DMS53 (cell line): ENCODE results near the gene NPRL2.

Experiments
- DNase-seq: peaks from one replicate; lab custom pipeline; 2025; lab: John Stamatoyannopoulos, UW

NPRL2 gene

DNA sequence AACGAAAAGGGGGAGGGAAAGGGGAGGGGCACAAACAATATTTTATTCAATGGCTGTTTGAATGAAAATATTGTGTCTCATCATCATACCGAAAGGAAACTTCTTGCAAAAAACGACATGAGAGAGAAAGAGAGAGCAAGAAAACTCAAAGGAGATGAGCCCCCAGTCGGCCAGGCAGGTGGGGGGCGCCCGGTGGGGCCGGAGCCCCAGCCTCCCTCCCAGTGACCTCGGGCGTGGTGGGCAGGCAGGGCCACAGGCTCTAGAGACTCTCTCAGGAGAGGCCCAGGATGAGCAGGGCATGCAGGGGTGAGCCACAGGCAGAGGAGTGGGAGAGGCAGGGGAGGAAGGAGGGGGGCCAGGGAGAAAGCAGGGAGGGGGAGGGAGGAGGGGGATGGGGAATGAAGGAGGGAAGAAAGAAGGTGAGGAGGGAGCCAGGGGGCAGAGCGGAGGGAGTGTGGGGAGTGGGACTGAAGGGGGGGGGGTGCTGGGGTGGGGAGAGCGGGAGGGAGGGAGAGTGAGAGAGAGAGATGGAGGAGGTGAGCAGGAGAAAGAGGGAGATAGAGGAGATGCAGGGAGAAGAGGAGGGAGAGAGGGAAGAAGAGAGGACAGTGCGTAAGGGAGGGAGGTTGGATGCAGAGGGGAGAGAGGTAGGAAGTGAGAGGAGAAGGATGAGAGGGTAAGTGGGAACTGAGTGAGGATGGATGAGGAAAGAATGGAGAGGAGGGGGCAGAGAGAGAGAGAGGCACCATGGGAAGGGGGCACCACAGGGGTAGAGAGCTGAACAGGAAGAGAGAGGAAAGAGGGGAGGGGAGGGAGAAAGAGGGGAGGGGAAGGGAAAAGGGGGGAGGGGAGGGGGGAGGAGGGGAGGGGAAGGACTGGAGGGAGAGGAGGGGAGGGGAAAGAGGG is 22.8 kb upstream of the NPRL2 start:
- no peak for DNase-seq

DNA sequence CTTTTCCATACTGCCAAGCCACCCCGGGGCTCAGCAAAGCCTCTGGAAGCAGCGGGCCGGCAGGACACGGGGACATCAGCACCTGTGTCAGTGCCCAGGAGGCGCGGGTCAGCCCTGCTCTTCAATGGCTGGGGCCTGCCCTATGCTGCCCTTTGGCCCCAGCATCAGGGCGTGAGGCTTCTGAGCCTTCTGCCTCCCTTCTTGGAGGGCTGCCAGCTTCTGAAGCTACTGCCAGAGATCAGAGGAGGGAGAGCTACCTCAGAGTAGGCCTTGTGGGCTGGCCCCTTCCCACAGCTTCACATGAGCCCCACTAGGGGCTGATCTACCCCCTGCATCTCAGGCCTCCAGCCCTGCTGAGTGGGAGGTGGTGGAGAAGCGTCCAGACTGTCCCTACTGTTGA is 21.8 kb upstream of the NPRL2 start:
- peak; percentile 16 for DNase-seq

DNA sequence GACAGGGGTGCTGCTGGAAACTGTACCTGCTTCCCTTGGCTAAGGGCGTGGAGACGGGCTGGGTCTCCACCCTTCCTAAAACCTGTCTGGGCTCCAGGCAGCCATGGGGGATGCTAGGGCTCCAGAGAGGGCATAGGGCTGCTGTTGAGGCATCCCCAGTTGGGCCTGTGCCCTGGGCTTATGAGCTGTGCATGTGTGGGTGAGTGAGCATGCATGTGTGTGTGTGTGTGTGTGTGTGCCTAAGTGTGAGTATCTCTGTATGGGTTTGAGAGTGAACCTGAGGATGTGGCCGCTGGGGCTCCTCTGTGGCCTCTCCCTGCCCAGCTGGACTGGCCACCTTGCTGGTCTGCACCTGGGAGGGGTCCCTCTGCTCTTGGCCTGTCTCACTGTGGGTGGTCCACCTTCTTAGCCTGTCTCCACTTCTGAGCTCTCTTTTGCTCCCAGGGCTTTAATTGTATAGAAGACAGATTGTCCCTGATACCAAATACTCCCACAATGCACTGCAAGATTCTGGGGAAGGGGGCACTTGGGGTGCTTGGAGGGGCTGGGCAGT is 20.6 kb upstream of the NPRL2 start:
- no peak for DNase-seq

DNA sequence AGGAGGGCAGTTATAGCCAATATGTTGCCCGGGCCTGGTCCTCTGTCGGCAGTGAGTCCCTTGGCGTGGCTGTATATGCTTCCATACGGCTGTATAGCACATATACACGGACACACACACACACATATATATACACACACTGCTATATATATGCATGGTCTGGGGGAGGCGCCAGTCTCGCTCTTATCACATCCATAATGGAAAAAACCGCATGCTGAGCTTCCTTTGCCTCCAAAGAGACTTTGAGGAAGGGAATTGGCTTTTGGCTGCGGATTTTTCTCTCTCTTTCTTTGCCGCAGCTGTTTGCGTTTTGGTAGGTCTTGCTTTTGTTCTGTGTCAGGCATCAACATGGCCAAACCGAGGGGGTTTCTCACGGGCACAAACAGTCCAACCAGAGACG is 20.0 kb upstream of the NPRL2 start:
- DNase-seq = peak; percentile 67

DNA sequence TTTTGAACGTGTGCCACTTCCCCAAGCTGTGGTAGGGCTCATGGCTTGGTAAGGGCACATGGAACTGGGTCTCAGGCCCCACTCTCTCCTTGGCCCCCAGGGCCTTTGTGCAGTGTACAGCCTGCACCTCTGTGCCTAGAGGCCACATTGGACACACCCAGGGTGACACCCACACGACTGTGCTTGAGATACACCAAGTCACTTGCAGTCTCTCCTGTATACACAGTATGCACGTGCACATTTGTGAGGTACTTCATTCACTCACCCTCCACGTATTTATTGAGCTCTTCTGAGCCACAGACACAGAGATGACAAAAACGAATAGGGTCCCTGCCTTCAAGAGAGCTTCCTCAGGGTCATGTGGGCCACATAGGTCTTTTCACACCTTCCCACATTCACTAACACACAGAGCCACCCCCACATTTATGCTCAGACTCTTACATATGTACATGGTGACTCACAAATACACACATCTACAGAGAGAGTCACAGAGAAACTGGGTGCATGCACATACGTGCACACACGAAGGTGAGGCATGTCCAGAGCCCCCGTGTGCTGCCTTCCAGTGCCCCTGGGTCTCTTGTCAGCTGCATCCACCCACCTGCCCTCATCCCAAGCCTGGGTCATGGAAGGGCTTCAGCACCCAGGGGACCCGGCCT is 18.6 kb upstream of the NPRL2 start:
- DNase-seq = no peak

DNA sequence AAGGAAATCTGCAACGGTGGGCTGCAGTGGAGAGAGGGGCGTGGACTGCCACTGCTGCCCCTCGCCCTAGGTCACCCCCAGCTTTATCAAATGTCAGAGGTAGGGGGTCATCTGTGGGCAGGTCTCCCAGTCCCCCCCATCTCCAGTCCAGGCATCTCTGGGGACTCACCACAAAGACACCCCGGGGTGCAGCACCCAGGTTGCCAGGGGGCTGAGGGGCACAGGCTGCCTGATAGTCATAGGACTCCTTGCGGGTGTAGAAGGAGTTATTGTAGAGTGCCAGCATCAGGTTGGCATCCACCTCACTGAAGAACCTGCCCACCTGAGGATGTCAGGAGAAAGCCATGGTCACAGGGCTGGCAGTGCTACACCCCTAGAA is 15.3 kb upstream of the NPRL2 start:
- DNase-seq = no peak

DNA sequence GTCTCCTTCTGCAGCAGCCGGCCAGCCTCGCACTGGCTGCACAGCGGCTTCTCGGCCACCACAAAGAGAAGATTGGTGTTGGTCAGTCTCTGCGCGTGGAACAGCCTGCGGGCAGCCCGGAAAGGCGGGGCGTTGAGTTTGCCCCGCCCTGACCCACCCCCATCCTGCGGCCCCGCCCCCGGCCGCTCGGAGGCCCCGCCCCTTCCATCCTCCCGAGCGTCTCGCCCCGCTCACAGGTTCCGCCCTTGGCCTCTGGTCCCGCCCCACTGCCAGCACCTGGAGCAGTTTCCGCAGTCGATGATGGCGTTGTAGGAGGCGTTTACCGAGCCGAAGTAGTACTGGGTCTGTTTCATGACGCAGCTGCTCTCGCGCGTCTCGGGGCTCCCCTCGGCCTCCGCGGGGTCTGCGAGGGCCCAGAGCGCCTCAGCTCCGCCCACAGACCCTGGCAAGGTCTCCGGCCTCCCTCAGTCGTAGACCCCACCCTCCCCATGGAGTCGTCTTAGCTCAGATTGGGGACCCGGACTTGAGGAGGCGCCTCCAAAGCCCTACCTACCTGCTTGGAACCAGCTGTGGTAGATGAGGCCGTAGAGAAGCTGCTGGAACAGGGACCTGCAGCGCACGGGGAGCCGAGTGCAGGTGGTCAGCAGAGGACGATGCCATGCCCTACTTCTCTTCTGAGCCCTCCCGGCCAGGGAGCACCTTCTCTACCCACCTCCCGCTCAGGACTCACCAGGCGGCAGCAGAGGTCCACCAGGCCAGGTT is 14.7 kb upstream of the NPRL2 start:
- peak; percentile 5 for DNase-seq

DNA sequence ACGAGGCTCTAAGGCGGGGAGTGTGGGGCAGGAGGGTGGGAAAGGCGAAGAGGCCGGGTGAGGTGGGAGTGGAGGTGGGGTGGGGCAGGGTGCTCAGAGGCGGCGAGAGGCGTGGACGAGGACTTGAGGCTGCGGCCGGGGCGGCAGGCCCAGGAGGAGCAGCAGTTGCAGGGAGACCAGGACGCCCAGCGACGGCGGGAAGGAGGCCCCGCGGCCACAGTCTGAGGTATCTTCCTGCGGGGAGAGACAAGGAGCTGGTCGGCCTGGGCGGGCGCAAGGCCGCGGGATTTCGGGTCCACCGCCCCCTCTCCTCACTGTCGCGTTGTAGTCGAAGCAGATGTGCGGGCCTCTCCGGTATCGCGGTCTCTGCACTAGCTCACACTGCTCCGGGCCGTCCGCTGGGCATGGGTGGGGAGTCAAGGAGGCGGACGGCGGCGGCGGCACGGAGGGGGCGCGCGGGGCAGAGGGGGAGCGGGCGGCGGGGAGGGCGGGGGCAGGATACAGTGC is 14.1 kb upstream of the NPRL2 start:
- DNase-seq = no peak

DNA sequence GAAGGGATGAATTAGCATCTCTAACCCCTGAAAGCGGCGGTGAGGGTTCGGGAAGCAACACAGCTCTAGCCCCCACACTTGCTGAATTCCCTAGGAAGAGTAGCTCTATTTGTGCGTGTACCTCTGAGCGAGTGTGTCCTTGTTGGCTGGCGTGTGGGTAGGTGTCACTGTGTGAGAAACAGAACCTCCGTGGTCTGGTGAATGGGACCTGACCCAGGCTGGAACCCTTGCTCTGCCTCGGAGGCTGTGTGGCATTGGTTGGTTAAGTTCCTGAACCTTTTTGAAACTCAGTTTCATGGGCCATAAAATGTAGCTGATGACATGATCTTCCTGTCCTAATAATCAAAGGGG is 9.2 kb upstream of the NPRL2 start:
- DNase-seq = no peak

DNA sequence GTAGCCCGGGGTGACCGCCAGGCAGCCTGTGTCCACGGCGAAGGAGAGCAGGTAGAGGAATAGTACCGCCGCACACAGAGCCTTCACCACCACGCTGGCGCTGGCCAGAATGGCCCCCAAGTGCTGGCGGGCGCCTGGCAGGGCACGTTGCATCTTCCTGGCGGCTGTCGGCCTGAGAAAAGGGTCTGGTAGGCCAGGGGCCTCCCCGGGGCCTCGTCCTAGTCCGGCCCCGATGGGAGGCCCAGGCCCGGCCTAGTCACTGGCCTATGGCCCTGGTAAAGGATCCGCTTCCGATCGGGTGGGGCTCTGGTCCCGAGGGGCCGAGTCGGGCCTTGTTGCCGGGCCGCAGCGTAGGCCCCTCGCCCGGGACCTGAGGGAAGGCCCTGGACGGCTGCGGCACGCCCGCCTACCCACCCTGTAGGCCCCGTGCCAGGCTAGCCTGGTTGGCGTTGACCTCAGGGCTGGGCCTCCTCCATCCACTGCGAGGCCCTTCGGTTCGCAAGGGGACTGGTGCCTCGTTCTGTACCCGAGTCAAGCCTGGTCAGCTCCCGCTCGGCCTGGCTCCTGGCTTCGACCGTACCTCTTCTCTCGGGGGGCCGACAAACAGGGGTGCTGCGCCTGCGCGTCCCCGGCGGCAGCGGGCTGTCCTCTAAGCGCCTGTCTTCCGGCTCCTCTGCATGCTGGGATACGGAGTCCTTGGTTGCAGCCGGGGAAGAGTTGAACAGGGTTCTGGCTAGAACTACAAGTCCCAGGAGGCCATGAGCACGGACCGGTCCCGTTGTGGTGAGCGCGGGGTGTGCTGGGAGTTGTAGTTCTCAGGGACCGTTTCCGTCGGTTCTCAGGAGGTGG is 8.6 kb upstream of the NPRL2 start, which contains the start of gene TMEM115:
Gene TMEM115 (minus strand): TSS at position 611 of the 849 bp plus-strand sequence. CDS start 458 bp downstream, at position 153.
- peak; percentile 91 for DNase-seq

DNA sequence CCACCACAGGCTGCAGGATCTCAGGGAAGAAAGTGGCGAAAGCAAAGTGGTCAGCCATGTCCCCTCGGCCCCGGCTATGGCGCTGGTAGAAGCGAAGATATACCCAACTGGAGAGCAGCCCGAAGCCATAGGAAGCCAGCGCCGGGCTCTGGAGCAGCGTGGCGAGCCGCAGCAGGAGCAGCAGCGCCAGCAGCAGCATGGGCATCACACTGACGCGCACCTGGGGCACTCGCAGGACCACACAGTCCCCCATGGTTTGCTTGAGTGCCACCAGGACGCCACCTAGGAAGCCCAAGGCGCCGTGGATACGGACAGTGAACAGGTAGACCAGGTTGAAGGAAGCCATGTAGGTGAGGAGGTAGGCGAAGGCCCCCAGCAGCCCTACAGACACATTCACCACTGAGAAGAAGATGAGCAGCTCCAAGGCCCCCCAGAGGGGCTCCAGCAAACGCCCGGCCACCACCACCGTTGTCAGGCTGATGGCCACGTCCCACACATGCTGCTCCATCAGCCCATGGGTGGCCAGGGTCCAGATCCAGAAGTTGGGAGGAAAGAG is 7.9 kb upstream of the NPRL2 start:
- peak; percentile 15 for DNase-seq

DNA sequence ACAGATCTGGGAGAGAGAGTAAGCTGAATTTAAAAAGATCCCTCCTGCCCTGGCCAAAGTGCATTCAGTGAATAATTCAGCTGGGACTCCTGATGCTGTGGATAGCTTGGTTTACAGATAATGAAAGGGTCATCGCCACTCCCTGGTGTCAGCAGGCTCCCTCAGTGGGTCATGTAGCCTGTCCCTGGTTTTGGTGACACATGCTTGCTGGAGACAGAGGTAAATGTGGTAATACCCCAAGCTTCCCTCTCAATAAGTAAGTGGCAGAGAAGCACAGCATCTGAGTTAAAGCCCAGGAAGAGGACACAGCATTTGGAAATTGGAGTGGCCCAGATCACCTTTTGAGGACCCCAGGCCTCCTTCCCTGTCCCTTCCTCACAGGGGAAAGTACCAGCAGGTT is 6.9 kb upstream of the NPRL2 start:
- no peak for DNase-seq

DNA sequence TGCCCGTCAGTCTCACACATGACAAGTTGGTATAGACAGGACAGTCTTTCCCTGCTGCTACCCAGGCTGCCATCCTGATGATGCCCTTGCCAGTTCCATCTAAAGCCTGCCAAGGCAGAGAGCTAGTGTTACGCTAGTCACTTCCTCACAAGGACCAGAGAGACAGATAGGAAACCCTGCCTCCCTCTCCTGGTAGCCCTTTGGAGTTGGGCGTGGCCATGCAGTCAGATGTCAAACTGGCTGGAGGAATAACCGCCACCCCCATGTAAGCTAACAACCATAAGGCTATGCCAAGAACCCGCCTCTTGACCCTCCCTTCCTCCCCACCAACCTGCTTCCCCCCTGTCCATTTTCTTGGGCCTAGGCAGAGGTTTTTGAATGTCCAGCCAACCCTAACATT is 6.0 kb upstream of the NPRL2 start:
- DNase-seq = no peak

DNA sequence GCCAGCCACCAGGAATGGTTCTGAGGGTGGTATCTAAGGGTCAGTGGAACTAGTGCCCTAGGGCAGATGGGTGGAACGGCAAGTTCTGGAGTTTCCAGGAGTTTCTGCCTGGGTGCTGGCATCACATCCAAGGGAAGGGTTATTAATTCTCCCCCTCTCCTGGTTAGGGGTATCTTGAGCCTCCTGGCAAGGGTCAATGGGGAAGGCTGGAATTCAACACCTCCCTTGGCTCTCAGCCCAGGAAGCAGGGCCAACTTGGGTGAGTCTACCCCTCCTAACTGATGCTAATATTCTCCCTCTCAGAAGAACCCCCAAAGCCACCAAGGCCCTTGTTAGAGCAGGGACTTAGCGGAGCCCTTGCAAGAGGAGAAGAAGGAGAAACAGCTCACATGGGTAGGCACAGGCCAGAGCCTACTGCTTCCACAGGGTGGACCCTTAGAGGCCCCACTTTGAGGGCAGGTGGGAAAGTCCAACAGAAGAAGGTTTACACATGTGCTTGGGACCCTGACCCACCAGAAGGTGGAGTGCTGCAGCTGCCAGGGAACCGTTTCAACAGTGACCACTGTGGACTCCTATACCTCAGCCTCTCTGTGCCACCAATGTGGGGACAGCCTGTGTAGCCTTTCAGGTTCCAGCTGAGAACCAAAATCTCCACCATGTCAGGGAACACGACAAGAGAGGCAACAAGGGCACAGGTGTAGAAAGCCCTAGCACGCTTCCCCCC is 5.4 kb upstream of the NPRL2 start:
- DNase-seq = no peak

DNA sequence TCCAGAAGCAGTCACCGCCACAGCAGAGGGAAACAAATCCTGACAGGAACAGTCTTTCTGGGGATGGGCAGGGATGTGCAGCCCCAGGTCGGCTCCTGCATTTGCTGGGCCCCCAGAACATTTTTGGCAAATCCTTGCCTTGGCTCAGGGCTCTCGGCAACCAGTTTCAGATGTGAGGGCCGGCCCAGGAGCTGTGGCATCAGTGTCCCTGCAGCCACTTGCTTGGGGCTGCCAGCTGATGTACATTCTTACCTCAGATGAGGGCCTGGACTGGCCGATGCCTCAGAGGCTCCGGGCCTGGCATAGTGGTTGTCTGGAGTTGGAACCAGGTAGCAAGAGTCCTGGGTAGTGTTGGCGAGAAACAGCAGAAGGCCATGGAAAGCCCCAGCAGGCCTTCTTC is 4.3 kb upstream of the NPRL2 start:
- no peak for DNase-seq

DNA sequence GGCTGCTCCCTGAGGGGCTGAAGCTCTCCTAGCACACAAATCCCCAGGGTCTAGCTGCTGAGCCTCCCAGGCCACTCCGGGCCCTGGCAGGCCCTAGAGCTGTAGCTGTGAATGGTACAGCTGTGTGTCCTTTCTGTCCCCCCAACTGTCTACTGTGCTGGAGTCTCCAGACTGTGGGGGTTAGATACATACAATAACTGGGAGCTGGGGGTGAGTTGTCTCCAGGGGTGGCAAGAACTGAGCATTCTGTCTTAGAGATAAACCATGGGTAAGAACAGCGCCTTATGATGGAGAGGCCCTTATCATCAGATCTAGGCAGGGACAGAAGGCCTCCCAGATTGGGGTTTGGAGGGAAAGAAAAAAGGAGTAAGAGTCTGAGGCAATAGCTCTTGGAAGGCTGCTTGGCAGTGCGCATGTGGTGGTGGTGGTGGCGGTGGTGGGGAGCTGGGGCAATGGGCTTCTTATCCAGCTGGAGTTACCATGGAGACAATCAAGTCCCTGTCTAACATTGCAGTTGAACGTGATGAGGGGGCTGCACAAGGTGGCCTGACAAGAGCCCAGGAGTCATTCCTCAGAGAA is 3.7 kb upstream of the NPRL2 start:
- DNase-seq = no peak

DNA sequence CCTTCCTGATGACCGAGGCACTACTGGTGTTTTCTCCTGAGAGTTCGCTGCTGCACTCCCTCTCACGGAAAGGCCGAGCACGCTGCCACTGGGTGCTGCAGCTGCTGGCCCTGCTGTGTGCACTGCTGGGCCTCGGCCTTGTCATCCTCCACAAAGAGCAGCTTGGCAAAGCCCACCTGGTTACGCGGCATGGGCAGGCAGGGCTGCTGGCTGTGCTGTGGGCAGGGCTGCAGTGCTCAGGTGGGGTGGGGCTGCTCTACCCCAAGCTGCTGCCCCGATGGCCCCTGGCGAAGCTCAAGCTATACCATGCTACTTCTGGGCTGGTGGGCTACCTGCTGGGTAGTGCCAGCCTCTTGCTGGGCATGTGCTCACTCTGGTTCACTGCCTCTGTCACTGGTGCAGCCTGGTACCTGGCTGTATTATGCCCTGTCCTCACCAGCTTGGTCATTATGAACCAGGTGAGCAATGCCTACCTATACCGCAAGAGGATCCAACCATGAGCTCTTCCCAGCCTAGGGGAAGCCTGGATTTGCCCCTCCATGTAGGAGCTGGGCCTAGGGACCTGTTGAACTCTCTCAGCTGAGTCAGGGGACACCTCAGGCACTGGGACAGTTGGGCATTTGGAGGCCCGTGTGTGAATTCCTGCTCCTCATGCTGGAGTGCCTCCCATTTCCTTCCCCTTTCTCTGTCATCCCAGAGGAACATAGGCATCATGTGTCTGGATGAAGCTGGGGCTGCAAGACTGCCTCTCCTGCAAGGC is 2.9 kb upstream of the NPRL2 start:
- DNase-seq = no peak

DNA sequence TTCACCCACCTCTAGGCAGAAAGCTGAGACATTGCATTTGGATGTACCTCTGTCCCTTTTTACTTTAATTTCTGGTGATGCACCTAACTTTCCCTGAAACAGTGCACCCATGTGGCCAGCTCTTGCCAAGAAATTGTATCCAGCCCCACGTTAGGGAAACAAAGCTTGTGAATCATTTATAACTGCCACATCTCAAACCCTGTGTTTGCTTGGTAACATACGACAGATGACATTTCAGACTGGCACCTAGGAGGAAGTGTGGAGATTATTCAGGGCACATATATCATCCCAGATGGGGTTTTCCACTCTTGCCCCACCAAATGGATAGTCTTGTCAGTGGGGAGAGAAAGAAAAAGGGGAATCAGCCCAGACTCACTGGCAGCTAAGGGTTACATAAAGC is 2.2 kb upstream of the NPRL2 start:
- peak; percentile 42 for DNase-seq

DNA sequence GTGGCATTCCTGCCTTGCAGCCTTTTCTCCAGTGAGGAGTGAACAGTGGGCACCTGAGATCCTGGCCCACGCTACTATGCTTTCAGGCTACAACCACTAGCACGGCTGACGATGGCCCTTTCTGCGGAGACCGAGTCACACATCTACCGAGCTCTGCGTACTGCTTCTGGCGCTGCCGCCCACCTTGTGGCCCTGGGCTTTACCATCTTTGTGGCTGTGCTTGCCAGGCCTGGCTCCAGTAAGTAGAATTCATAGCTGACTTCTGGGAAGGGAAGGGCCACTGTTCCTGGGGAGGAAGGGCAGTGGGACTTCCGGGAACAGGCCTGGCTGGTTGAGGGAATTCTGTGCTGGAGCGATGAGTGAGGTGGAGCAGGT is 735 bp upstream of the NPRL2 start:
- DNase-seq = no peak

DNA sequence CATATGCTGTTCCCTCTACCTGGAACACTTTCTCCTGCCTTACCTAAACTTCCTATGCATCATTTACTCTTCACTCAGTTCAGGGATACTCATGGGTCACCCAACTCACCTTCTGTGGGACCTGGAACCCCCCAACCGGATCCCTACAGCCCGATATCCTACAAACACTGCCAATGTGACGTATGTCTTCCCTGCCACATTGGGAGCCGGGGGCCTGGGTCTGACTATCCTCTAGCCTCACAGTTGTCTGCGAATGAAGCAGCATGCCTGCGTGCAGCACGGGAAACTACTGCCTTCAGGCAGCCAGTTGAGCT is 405 bp downstream of the NPRL2 start:
- DNase-seq = no peak
